OCI-LY1 (cell line): ENCODE data around the gene OR8B4.

Source experiments
- EZH2 ChIP-seq: fragments of 200-600 bp; sonication (generic), shearing (Covaris generic); IDR thresholded peaks from 2 replicates; pipeline ENCODE4 v1.8.0; 2017; ENCODE audit warnings: borderline replicate concordance, mixed run types, mild to moderate bottlenecking, antibody characterized with exemption, low read length, moderate library complexity, mixed read lengths
- TF ChIP-seq, protein P1 (sequence below): fragments of 200-600 bp; sonication (generic), shearing (Covaris generic); IDR thresholded peaks from 2 replicates; pipeline ENCODE4 v1.5.1; 2017; ENCODE audit warnings: mild to moderate bottlenecking, antibody characterized with exemption, low read length, moderate library complexity, mixed read lengths

DNA sequence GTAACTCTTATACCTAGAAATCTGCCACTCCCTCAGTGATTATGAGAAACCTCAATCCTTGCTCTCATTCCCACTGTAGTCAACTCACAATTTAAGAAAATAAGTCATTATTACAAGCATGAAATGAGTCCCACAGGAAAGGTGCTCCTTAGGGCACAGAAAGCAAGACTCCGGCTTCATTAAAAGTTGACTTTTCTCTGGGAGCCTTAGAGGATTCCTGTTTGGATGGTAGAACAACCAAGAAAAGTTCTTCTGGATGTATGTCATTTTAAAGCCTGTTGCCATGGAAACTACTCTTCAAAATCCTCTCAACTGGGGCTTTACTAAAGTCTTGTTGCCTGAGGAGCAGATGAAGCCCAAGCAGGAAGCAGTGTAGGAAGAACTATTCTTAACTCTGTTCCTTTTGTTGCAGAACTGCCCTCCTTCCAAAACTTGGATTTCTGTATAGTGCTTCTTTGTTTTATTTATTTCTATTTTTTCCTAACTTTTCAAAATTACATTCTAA lies 21.0 kb upstream of the OR8B4 start, which contains the start of gene OR8B8:
- no peak for TF ChIP-seq EZH2
- TF ChIP-seq, protein P1, sequence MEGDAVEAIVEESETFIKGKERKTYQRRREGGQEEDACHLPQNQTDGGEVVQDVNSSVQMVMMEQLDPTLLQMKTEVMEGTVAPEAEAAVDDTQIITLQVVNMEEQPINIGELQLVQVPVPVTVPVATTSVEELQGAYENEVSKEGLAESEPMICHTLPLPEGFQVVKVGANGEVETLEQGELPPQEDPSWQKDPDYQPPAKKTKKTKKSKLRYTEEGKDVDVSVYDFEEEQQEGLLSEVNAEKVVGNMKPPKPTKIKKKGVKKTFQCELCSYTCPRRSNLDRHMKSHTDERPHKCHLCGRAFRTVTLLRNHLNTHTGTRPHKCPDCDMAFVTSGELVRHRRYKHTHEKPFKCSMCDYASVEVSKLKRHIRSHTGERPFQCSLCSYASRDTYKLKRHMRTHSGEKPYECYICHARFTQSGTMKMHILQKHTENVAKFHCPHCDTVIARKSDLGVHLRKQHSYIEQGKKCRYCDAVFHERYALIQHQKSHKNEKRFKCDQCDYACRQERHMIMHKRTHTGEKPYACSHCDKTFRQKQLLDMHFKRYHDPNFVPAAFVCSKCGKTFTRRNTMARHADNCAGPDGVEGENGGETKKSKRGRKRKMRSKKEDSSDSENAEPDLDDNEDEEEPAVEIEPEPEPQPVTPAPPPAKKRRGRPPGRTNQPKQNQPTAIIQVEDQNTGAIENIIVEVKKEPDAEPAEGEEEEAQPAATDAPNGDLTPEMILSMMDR: no peak
